ENCODE measurements around the gene ATG12. TPM values are rescaled to one million over a fixed set of nuclear protein-coding genes. Genes with fewer than 3 reads are reported as not detected.
"Not testable (repeated sequence)": the region's sequence is repeated elsewhere in the genome, so short reads cannot be mapped to it uniquely, and the experiment has no call there.

ATG12 gene
- polyA plus RNA-seq (2011; rRNA removed) (111 and 126 TPM in 2 replicates), polyA plus RNA-seq (2017; fragmentation: RNase III; extraction: RNeasy Plus Mini Kit Qiagen cat#74134 plus additional on column Dnase treatment) (43.3 to 49.1 TPM (median 48.9 TPM) in 3 replicates), polyA minus RNA-seq (2011; rRNA and poly(A)+ RNA removed) (23.1 and 25.6 TPM in 2 replicates)
- 27.6 and 27.8 TPM in 2 replicates for polyA plus RNA-seq (2012; cell fraction: cytosol; rRNA removed)
- polyA plus RNA-seq (2012; cell fraction: nucleus; rRNA removed): 7.7 and 13.8 TPM in 2 replicates

DNA sequence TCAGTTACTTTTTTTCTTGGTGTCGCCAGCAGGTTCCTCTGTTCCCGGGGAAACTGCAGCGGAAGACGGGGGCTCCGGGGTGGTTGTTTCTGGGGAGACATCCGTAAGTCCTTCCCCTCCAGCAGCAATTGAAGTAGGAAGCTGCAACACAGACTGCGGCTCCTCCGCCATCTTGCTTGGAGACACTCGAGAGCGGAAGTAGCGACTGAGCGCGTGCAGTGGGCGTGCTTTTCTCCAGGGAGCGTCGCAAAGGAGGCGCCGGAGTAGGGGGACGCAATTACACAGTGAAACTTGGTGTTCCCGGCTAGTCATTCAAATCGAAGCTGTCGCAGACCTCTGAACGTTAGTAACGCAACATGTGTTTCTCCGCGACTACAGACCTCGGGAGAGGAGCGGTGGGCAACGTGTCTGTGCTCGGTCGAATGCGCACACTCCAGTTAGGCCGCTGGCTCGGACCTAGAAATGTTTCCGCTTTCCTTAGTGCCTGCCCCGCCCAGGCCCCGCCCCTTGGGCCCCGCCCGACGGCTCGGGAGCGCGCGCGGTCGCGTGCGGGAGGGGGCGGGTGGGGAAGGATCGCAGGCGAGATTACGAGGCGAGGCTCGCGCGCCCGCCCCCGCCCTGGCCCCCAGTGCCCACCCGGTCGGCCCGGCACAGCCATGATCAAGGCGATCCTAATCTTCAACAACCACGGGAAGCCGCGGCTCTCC, at the start of gene ATG12, which contains the start of gene AP3S1:
ATG12 (minus strand) TSS at position 184 of the 707 bp plus-strand sequence; CDS start at position 171, 13 bp downstream.
AP3S1 (plus strand) TSS at position 554 of the 707 bp plus-strand sequence; CDS start at position 657, 103 bp downstream.
- WGBS (ENCODE audit: missing lambda C conversion rate): 19% methylated on average over 36 of the region's 65 CpGs
- peak within 1 kb of the TSS; percentile 93 for H3K4me2 ChIP-seq
- H3K4me1 ChIP-seq: peaks cover 30% of the 10 kb centered on the region; the same call in 2 of the 3 replicates
- peak within 1 kb of the TSS; percentile 94 to 95 for H3K27ac ChIP-seq
- no peaks in the 10 kb centered on the region for H3K9me3 ChIP-seq
- H3K4me3 ChIP-seq: peak within 1 kb of the TSS; percentile 90
- peak; percentile 92 to 93 for ATAC-seq
- CTCF ChIA-PET: interaction anchor here (1.0 to 1.9 kb wide), 4 partner anchors 9 to 240 kb away, joined by 3 to 7 read pairs (median 4); no protein-coding TSS in a partner anchor
- TF ChIP-seq BHLHE40 (IDR thresholded peaks at IDR 0.05; ENCODE audit: low read depth, low read length) (peak; percentile 42; the same call in 1 of the 2 replicates), POLR2A (IDR thresholded peaks at IDR 0.05; ENCODE audit: low read length) (peak; percentile 84), FOXS1 (CRISPR knock-in tag; IDR thresholded peaks at IDR 0.05) (no peak), PHF8 (IDR thresholded peaks at IDR 0.05; ENCODE audit: borderline replicate concordance, low read depth) (peak; percentile 94), MYC (IDR thresholded peaks at IDR 0.05; ENCODE audit: borderline replicate concordance, low read length) (peak; percentile 95), JUN (IDR thresholded peaks at IDR 0.05) (peak; percentile 81 to 84; a peak in 4 of 5 replicates), ZNF302 (CRISPR knock-in tag; IDR thresholded peaks at IDR 0.05) (no peak), EHF (CRISPR knock-in tag; IDR thresholded peaks at IDR 0.05) (0 out of 2 replicates have a peak, but pooled peaks have one; percentile 40), MAFK (IDR thresholded peaks at IDR 0.05; ENCODE audit: partially characterized antibody) (no peak), MAZ (IDR thresholded peaks at IDR 0.05; ENCODE audit: borderline replicate concordance, low read depth, low read length) (peak; percentile 65; the same call in 1 of the 2 replicates), BCL3 (IDR thresholded peaks at IDR 0.05) (peak; percentile 86), RFX5 (IDR thresholded peaks at IDR 0.05) (peak; percentile 52; the same call in 1 of the 2 replicates), HMGXB4 (CRISPR knock-in tag; IDR thresholded peaks at IDR 0.05; ENCODE audit: borderline replicate concordance) (peak; percentile 36; the same call in 1 of the 2 replicates), KDM5A (IDR thresholded peaks at IDR 0.05) (peak; percentile 91)
- TF ChIP-seq, protein P1, sequence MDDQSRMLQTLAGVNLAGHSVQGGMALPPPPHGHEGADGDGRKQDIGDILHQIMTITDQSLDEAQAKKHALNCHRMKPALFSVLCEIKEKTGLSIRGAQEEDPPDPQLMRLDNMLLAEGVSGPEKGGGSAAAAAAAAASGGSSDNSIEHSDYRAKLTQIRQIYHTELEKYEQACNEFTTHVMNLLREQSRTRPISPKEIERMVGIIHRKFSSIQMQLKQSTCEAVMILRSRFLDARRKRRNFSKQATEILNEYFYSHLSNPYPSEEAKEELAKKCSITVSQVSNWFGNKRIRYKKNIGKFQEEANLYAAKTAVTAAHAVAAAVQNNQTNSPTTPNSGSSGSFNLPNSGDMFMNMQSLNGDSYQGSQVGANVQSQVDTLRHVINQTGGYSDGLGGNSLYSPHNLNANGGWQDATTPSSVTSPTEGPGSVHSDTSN (IDR thresholded peaks at IDR 0.05): no peak
- TF ChIP-seq, protein P2, sequence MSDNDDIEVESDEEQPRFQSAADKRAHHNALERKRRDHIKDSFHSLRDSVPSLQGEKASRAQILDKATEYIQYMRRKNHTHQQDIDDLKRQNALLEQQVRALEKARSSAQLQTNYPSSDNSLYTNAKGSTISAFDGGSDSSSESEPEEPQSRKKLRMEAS (IDR thresholded peaks at IDR 0.05): peak; percentile 96
- TF ChIP-seq, protein P3, sequence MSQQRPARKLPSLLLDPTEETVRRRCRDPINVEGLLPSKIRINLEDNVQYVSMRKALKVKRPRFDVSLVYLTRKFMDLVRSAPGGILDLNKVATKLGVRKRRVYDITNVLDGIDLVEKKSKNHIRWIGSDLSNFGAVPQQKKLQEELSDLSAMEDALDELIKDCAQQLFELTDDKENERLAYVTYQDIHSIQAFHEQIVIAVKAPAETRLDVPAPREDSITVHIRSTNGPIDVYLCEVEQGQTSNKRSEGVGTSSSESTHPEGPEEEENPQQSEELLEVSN (IDR thresholded peaks at IDR 0.05; ENCODE audit: borderline replicate concordance, low read depth): peak; percentile 73
- POLR2A ChIA-PET: interaction anchor here (0.9 to 1.1 kb wide), 3 partner anchors 52 to 206 kb away, joined by 3 to 4 read pairs (median 3); no protein-coding TSS in a partner anchor
- DNase-seq (ENCODE audit: low read depth in 1 of 2, low spot score in 1 of 2): peak; percentile 80 to 95
- FAIRE-seq: no peak

GRCh38 chr5:115888027-115888426, 46.7 kb upstream of the ATG12 start:
- WGBS (ENCODE audit: missing lambda C conversion rate): 28% methylated on average over 1 of the region's 1 CpG
- no peak overlapping the region for H3K4me2 ChIP-seq
- ChIA-PET CTCF (interaction anchor here (0.6 to 1.2 kb wide), 6 partner anchors 43 to 181 kb away, joined by 3 to 12 read pairs (median 4); partner anchors contain the start of gene ARL14EPL), POLR2A (no interaction called here)
- ATAC-seq (peak in 1 of 2 experiments; percentile 60; a peak in 2 of 6 replicates), FAIRE-seq (no peak), DNase-seq (ENCODE audit: low read depth in 1 of 2, low spot score in 1 of 2) (peak in 1 of 2 experiments; percentile 24)
- no peak overlapping the region for H3K27ac ChIP-seq
- H3K9me3 ChIP-seq: no peaks in the 10 kb centered on the region
- no peaks in the 10 kb centered on the region for H3K4me1 ChIP-seq
- no peak for TF ChIP-seq JUNB (IDR thresholded peaks at IDR 0.05)
- TF ChIP-seq SMC3 (IDR thresholded peaks at IDR 0.05): peak; percentile 44
- no peak for TF ChIP-seq RNF2 (IDR thresholded peaks at IDR 0.05; ENCODE audit: borderline replicate concordance, low read depth)
- no peak for TF ChIP-seq ZFP36 (IDR thresholded peaks at IDR 0.05; ENCODE audit: borderline replicate concordance, partially characterized antibody)
- no peak for TF ChIP-seq NR3C1 (IDR thresholded peaks at IDR 0.05)
- no peak for TF ChIP-seq HDAC2 (IDR thresholded peaks at IDR 0.05)
- TF ChIP-seq CTCF (IDR thresholded peaks at IDR 0.05): peak; percentile 50
- peak; percentile 51 to 57 for TF ChIP-seq RAD21 (conservative IDR thresholded peaks at IDR 0.05 in 1 of 2, IDR thresholded peaks at IDR 0.05 in 1 of 2)
- no peak overlapping the region for H3K4me3 ChIP-seq

DNA sequence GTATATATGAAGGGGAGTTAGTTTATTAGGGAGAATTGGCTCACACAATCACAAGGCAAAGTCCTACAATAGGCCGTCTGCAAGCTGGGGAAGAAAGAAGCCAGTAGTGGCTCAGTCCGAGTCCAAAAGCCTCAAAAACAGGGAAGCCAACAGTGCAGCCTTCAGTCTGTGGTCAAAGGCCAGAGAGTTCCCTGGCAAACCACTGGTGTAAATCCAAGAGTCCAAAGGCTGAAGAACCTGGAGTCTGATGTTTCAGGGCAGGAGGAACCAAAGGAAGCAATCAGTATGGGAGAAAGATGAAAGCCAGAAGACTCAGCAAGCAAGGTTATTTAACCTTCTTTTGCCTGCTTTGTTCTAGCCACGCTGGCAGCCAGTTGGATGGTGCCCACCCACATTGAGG, 43.8 kb upstream of the ATG12 start:
- H3K4me1 ChIP-seq; ATAC-seq; H3K27ac ChIP-seq; H3K4me2 ChIP-seq; DNase-seq (ENCODE audit: low read depth in 1 of 2, low spot score in 1 of 2); CTCF ChIA-PET; H3K4me3 ChIP-seq; POLR2A ChIA-PET; H3K9me3 ChIP-seq; FAIRE-seq: not testable (repeated sequence)
- WGBS (ENCODE audit: missing lambda C conversion rate): 86% methylated on average over 3 of the region's 3 CpGs
